H9 (cell line): ENCODE measurements around the gene MAD1L1. TPM values are rescaled to one million over a fixed set of nuclear protein-coding genes. Genes with fewer than 3 reads are reported as not detected.

Source experiments
- DNase-seq: peaks from one replicate; pipeline ENCODE4 v3.0.0-alpha.2; 2017
- H2AFZ ChIP-seq: one replicate; pipeline ENCODE4 v1.6.1; 2013; ENCODE audit warnings: mild to moderate bottlenecking, low read length, control low read depth, moderate library complexity
- H2AK5ac ChIP-seq: 2 replicates; pipeline ENCODE4 v1.6.1; 2013; ENCODE audit warnings: low read length, control low read depth, mixed read lengths; ENCODE audit not compliant: insufficient read length
- H2BK120ac ChIP-seq: one replicate; pipeline ENCODE4 v1.6.1; 2013; ENCODE audit warnings: low read depth, mild to moderate bottlenecking, low read length, control low read depth, inconsistent platforms; ENCODE audit not compliant: poor library complexity, severe bottlenecking
- H2BK12ac ChIP-seq: 2 replicates; pipeline ENCODE4 v1.6.1; 2013; ENCODE audit warnings: low read length, control low read depth, mixed read lengths, low read depth; ENCODE audit not compliant: insufficient read length
- H2BK15ac ChIP-seq: 2 replicates; pipeline ENCODE4 v1.6.1; 2013; ENCODE audit warnings: low read depth, low read length, control low read depth
- H2BK20ac ChIP-seq: one replicate; pipeline ENCODE4 v1.6.1; 2013; ENCODE audit warnings: low read depth, mild to moderate bottlenecking, low read length, control low read depth, inconsistent platforms; ENCODE audit not compliant: poor library complexity, severe bottlenecking
- H2BK5ac ChIP-seq: 2 replicates; pipeline ENCODE4 v1.6.1; 2013; ENCODE audit warnings: low read length, control low read depth, mixed read lengths; ENCODE audit not compliant: insufficient read length
- H3K14ac ChIP-seq: 2 replicates; pipeline ENCODE4 v1.6.1; 2013; ENCODE audit warnings: low read length, control low read depth; ENCODE audit not compliant: insufficient read depth
- H3K18ac ChIP-seq: 2 replicates; pipeline ENCODE4 v1.6.1; 2013; ENCODE audit warnings: low read depth, mild to moderate bottlenecking, mixed read lengths, low read length, control low read depth; ENCODE audit not compliant: insufficient read length
- H3K23ac ChIP-seq: 2 replicates; pipeline ENCODE4 v1.6.1; 2013; ENCODE audit warnings: low read length, control low read depth, mixed read lengths, low read depth; ENCODE audit not compliant: insufficient read length
- H3K23me2 ChIP-seq: 2 replicates; pipeline ENCODE4 v1.6.1; 2013; ENCODE audit warnings: low read depth, mild to moderate bottlenecking, mixed read lengths, low read length, control low read depth; ENCODE audit not compliant: insufficient read length, poor library complexity, severe bottlenecking
- H3K27ac ChIP-seq: 2 replicates; pipeline ENCODE4 v1.5.1; 2013; ENCODE audit warnings: low read length, control low read depth, mixed read lengths, low read depth; ENCODE audit not compliant: insufficient read length
- H3K27me3 ChIP-seq: 2 replicates; pipeline ENCODE4 v1.6.1; 2013; ENCODE audit warnings: low read length, control low read depth, inconsistent platforms; ENCODE audit not compliant: insufficient read depth
- H3K4ac ChIP-seq: 2 replicates; pipeline ENCODE4 v1.6.1; 2013; ENCODE audit warnings: low read depth, mild to moderate bottlenecking, control low read depth, inconsistent platforms, low read length, moderate library complexity
- H3K4me1 ChIP-seq: 2 replicates; pipeline ENCODE4 v1.6.1; 2013; ENCODE audit warnings: low read length, control low read depth, inconsistent platforms; ENCODE audit not compliant: insufficient read depth
- H3K4me2 ChIP-seq: 2 replicates; pipeline ENCODE4 v1.6.1; 2013; ENCODE audit warnings: low read length, control low read depth, mixed read lengths; ENCODE audit not compliant: insufficient read length, insufficient read depth
- H3K56ac ChIP-seq: 2 replicates; pipeline ENCODE4 v1.6.1; 2013; ENCODE audit warnings: low read depth, mild to moderate bottlenecking, mixed read lengths, low read length, control low read depth; ENCODE audit not compliant: insufficient read length
- H3K79me1 ChIP-seq: 2 replicates; pipeline ENCODE4 v1.6.1; 2013; ENCODE audit warnings: low read depth, mild to moderate bottlenecking, moderate library complexity, low read length, control low read depth, inconsistent platforms; ENCODE audit not compliant: insufficient read depth, poor library complexity, severe bottlenecking
- H3K79me2 ChIP-seq: 2 replicates; pipeline ENCODE4 v1.6.1; 2013; ENCODE audit warnings: low read length, control low read depth, inconsistent platforms; ENCODE audit not compliant: insufficient read depth
- H3K9ac ChIP-seq: 2 replicates; pipeline ENCODE4 v1.6.1; 2013; ENCODE audit warnings: low read length, control low read depth, mixed read lengths; ENCODE audit not compliant: insufficient read length; ENCODE audit errors: extremely low read depth
- H3K9me3 ChIP-seq: one replicate; pipeline ENCODE4 v1.6.1; 2013; ENCODE audit warnings: low read depth, low read length, inconsistent platforms; ENCODE audit not compliant: control insufficient read depth
- H3T11ph ChIP-seq: one replicate; pipeline ENCODE4 v1.6.1; 2013; ENCODE audit warnings: mild to moderate bottlenecking, low read length, control low read depth, inconsistent platforms
- H4K20me1 ChIP-seq: one replicate; pipeline ENCODE4 v1.6.1; 2013; ENCODE audit not compliant: control insufficient read depth, insufficient read length, insufficient read depth
- H4K5ac ChIP-seq: 2 replicates; pipeline ENCODE4 v1.6.1; 2013; ENCODE audit warnings: low read depth, mild to moderate bottlenecking, mixed read lengths, low read length, control low read depth; ENCODE audit not compliant: insufficient read length
- H4K8ac ChIP-seq: replicated peaks from 2 replicates; pipeline ENCODE4 v1.6.1; 2013; ENCODE audit warnings: low read length, control low read depth, mixed read lengths, low read depth; ENCODE audit not compliant: insufficient read length
- H4K91ac ChIP-seq: 2 replicates; pipeline ENCODE4 v1.6.1; 2013; ENCODE audit warnings: low read depth, mild to moderate bottlenecking, moderate library complexity, mixed read lengths, low read length, control low read depth; ENCODE audit not compliant: insufficient read length
- H3K27ac Mint-ChIP-seq, 3 experiments: 2 replicates in 2 of 3; 3 replicates in 1 of 3; pipeline ENCODE4 v1.8.0; 2020 to 2021; ENCODE audit warnings: mixed read lengths in 3 of 3, mild to moderate bottlenecking in 1 of 3, moderate library complexity in 1 of 3
- H3K27me3 Mint-ChIP-seq: 2 replicates; pipeline ENCODE4 v1.8.0; 2021; ENCODE audit warnings: low read depth, mild to moderate bottlenecking, moderate library complexity, mixed read lengths
- H3K36me3 Mint-ChIP-seq, 3 experiments: 2 replicates in 2 of 3; 3 replicates in 1 of 3; pipeline ENCODE4 v1.8.0; 2020 to 2021; ENCODE audit warnings: low read depth in 3 of 3, mixed read lengths in 3 of 3; ENCODE audit not compliant: insufficient read depth in 1 of 3
- H3K4me1 Mint-ChIP-seq, 2 experiments: 2 replicates each; pipeline ENCODE4 v1.8.0; 2020; ENCODE audit warnings: mixed read lengths in 2 of 2
- H3K4me3 Mint-ChIP-seq, 2 experiments: 2 replicates in 1 of 2; 3 replicates in 1 of 2; pipeline ENCODE4 v1.8.0; 2020 to 2021; ENCODE audit warnings: mild to moderate bottlenecking in 2 of 2, mixed read lengths in 2 of 2, moderate library complexity in 1 of 2
- H3K9me3 Mint-ChIP-seq, 2 experiments: 2 replicates in 1 of 2; 3 replicates in 1 of 2; pipeline ENCODE4 v1.8.0; 2020; ENCODE audit warnings: mild to moderate bottlenecking in 2 of 2, mixed read lengths in 2 of 2, moderate library complexity in 1 of 2
- WGBS: extraction: QIAGEN DNeasy Blood & Tissue Kit; methylation state at CpG from one replicate; pipeline ENCODE4 v1.1.7; 2013; ENCODE audit warnings: missing lambda C conversion rate, low lambda C conversion rate, mixed read lengths; ENCODE audit not compliant: insufficient read length; ENCODE audit errors: extremely low coverage; 5-methylcytosine and 5-hydroxymethylcytosine counted together
- total RNA-seq: library from RNA; stranded (reverse); gene quantifications from 2 replicates; pipeline ENCODE4 v1.2.1, GENCODE V29; 2021
- TF ChIP-seq, protein P1 (sequence below): fragments of 200-600 bp; sonication (generic); conservative IDR thresholded peaks from 3 replicates; pipeline ENCODE4 v1.8.0; 2021; ENCODE audit warnings: antibody characterized with exemption, mild to moderate bottlenecking

MAD1L1 gene
- total RNA-seq, 1 experiment from 2014 or later, result 39.0 TPM

DNA sequence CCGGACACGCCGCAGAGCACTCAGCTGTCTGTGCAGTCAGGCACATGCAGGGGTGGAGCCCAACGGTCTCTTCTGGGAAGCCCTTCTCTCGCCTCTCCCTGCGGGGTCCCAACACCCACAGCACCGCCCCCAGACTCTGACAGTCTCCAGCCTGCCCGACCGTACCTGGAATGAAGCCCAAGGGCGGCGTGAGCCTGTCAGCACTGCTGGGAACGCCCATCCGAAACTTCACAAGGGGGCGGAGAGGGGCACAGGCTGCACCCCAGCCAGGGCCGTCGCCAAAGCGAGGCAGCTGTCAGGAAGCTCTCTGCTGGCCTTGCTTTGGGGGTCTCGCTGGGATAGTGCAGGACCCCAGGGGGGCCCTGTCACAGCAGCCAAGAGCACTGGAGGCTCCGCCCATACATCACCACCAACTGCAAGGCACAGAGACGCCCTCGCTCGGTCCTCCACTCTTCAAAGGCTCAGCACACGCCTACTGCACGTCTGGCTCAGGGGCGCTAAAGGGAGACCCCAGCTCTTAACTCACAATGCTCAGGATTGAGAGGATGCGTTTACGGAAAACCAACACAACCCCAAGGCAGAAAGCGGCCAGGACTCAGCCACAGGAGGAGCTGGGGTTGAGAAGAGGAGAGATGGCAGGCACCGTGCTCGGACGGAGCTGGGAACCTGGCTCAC, 30.9 kb downstream of the MAD1L1 start:
- H3K4ac ChIP-seq, result no peak overlapping the region
- no peak overlapping the region for H2AFZ ChIP-seq
- H2BK15ac ChIP-seq, result no peak overlapping the region
- no peaks in the 10 kb centered on the region for H3K27me3 ChIP-seq
- no peaks in the 10 kb centered on the region; a peak in 1 of 5 replicates for H3K9me3 Mint-ChIP-seq
- no peaks in the 10 kb centered on the region for H3K23me2 ChIP-seq
- H3T11ph ChIP-seq, result no peak overlapping the region
- no peak overlapping the region for H3K23ac ChIP-seq
- peak overlapping the region in 1 of 3 experiments; percentile 28; a peak in 1 of 7 replicates for H3K27ac Mint-ChIP-seq
- no peaks in the 10 kb centered on the region for H3K79me2 ChIP-seq
- no peak overlapping the region for H3K27ac ChIP-seq
- no peak overlapping the region for H3K14ac ChIP-seq
- H4K5ac ChIP-seq, result no peak overlapping the region
- no peak overlapping the region for H4K8ac ChIP-seq
- H3K9ac ChIP-seq, result no peak overlapping the region
- peaks cover 23 to 37% (median 33%) of the 10 kb centered on the region in 3 experiments for H3K36me3 Mint-ChIP-seq
- no peaks in the 10 kb centered on the region for H3K4me1 ChIP-seq
- no peak overlapping the region for H3K4me3 Mint-ChIP-seq
- no peaks in the 10 kb centered on the region for H4K20me1 ChIP-seq
- no peaks in the 10 kb centered on the region for H3K9me3 ChIP-seq
- no peak overlapping the region for H3K4me2 ChIP-seq
- no peak overlapping the region for H2AK5ac ChIP-seq
- H2BK5ac ChIP-seq, result no peak overlapping the region
- H3K27me3 Mint-ChIP-seq, result no peaks in the 10 kb centered on the region
- no peak overlapping the region for H3K18ac ChIP-seq
- no peak overlapping the region for H2BK12ac ChIP-seq
- no peak overlapping the region for H4K91ac ChIP-seq
- H2BK20ac ChIP-seq, result no peak overlapping the region
- no peaks in the 10 kb centered on the region for H3K4me1 Mint-ChIP-seq
- WGBS, result no CpG with 5 or more reads among the region's 31 CpGs
- no peaks in the 10 kb centered on the region for H3K79me1 ChIP-seq
- no peak overlapping the region for H2BK120ac ChIP-seq
- TF ChIP-seq, protein P1, sequence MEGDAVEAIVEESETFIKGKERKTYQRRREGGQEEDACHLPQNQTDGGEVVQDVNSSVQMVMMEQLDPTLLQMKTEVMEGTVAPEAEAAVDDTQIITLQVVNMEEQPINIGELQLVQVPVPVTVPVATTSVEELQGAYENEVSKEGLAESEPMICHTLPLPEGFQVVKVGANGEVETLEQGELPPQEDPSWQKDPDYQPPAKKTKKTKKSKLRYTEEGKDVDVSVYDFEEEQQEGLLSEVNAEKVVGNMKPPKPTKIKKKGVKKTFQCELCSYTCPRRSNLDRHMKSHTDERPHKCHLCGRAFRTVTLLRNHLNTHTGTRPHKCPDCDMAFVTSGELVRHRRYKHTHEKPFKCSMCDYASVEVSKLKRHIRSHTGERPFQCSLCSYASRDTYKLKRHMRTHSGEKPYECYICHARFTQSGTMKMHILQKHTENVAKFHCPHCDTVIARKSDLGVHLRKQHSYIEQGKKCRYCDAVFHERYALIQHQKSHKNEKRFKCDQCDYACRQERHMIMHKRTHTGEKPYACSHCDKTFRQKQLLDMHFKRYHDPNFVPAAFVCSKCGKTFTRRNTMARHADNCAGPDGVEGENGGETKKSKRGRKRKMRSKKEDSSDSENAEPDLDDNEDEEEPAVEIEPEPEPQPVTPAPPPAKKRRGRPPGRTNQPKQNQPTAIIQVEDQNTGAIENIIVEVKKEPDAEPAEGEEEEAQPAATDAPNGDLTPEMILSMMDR, result no peak
- no peak overlapping the region for H3K56ac ChIP-seq
- DNase-seq, result peak; percentile 29
